HG03354 (cell line): Measurements from ENCODE around the gene KIFAP3.
"Not testable (repeated sequence)": the region's sequence is repeated elsewhere in the genome, so short reads cannot be mapped to it uniquely, and the experiment has no call there.

Experiments
- ATAC-seq: cut with Tn5 transposase; IDR thresholded peaks from one replicate; pipeline ENCODE4 v1.9.1; 2021; ENCODE audit warnings: mild to moderate bottlenecking; ENCODE audit not compliant: unreplicated experiment, poor library complexity, severe bottlenecking

Gene KIFAP3

DNA sequence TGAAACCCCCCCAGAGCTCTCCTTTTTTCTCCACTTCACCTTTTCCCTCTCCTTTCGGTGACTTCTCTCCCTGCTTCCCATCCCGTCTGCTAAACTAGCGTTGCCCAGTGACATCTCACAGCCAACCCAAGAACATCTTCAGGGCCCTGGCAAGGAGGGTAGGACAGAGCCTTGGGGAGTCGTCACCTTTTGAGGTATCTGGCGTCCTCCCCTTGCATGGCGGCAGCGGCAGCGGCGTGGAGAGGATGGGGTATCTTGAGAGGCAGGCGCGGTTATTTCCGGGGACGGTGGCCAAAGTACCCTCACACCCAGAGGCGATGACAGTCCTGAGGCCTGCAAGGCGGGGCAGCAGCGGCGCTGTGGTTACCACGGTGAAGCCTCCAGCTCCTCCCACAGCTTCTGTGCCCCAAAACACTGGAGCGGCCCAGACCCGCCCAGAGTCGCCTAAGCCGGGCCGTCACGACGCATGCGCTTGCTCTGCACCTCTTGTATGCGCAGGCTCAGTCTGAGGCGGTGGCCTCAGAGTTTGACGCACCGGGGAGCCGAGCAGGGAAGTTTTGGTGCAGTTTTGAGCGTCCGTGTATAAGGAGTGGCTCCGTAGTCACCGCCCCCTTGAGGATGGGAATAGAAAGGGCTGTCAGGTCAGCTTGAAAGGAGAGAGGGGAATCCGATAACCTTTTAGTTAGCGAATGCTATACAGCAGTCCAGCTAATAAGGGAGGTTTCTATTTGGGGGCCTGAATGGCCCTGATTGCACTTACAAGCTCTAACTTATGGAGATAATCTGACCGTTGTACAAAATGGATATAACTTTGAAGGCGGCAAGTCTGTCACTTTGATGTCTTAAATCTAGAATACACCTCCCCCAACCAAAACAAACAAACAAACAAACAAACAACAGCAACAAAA lies at the start of gene KIFAP3:
KIFAP3 (minus strand) TSS at position 446 of the 908 bp plus-strand sequence; CDS start at position 218, 228 bp downstream.
- peak; percentile 99 for ATAC-seq

DNA sequence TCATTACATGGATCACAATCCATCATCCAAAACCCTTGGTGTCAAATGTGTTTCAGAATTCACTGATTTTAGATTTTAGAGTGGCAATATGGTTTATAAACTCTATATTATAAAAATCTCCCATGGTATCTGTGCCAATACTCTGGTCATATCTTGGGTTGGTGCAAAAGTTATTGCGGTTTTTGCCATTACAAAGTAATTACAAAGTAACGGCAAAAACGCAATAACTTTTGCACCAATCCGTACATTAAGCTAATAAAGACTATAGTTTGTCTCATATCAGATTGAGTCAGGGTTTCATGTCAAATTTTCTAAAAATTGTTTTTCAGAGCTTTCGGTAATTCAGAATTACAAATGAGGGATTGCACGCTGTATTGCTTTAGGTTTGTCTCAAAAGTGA lies 47.9 kb upstream of the KIFAP3 start:
- no peak for ATAC-seq

DNA sequence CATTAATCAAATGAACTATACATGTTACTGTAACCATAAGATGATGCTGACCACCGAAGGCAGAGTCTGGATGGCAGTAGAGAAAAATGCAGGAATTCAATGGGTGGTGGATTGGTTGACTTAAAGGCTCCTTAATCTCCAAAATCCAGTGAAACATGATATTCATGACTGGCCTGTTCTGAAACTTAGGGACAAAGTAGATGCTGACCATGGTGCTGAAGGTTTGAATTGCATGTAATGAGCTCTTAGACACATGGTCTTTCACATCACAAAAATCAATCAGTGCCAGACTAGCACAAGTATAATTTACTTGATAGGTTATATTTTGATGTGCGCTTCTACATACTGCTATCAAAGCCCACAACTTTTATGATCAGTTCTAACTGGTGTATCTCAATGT lies 40.4 kb upstream of the KIFAP3 start:
- ATAC-seq, result no peak

DNA sequence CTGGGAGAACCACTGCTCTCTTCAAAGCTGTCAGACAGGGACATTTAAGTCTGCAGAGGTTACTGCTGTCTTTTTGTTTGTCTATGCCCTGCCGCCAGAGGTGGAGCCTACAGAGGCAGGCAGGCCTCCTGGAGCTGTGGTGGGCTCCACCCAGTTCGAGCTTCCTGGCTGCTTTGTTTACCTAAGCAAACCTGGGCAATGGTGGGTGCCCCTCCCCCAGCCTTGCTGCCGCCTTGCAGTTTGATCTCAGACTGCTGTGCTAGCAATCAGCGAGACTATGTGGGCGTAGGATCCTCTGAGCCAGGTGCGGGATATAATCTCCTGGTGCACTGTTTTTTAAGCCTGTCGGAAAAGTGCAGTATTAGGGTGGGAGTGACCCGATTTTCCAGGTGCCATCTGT lies 38.6 kb upstream of the KIFAP3 start:
- ATAC-seq, result not testable (repeated sequence)

DNA sequence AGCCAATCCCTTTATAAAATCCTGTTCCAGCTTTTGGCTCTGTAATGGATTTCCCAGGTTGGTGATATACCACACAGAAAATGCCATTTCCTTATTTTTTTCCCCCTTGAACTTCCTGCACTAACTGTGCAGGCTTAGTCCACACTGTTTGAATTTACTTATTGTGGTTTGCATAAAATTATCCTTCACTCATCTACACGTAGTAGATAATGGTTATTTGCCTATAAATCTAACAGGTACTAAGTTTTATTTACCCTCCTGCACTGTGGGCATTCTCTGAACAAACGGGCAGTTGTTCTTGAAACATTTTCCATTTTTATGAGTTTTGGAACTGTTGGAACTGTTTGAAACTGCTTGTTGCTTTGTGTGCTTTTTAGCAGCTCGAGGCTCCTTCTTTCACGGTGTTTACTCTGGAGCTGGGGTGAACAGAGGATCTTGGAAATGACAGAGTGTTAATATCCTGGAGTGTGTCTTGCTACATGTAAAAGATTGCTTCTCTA lies 23.0 kb upstream of the KIFAP3 start:
- no peak for ATAC-seq

DNA sequence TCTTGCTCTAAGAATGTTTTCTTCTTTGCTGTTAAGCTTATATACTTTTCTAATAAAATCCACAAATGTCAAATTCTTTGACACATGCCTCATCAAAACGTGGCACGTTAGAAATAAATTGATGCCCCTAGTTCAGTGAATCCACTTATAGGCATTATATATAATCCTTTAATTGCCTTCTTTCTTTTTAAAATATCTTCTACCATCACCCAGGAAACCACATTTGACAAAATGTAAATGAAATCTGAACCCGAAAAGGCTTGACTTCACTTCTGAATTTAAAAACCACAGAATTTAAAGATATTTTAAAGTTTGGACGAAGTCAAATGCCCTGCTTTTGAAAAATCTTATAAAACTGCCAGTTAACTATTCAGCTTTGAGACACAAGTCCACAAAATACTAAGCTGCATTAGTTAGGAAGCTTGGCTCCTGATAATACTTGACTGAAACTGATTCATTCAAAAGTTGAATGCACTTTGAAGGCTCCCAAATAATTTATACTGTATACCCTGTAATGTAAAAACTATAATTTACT lies 22.4 kb upstream of the KIFAP3 start:
- ATAC-seq, result no peak

DNA sequence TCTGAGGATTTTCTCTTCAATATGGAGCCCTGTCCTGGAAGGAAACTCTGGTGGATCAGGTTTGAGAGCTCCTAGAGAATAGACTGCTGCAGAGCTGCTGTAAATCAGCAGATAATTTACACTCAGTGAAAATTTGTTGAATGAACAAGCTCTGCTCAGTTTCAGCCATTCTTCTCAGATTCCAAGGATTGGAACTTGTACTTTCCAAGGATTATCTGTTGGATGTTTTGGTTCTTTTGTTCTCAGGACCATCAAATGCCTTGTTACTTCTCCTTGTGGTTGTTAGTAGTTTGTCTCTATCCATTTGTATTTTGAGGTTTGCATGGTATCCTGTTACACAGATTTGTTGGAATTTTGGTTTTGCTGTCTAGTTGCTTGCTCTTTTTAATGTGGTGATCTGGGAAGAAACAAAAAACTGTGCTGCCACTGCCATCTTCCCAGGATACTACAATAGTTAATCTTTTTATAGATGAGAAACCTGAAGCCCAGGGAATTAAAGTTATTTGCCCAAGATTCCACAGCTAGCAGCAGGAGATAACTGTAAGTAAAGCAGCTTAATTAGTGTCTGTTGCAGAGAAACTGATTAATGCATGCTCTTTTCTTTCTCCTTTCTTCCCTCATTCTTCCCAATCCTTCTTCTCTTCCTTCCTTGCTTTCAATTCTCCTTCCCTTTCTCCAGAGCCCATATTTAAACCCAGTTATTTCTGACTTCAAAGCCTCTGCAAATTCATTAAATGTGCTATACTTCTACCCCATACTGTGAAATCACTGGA lies 21.7 kb upstream of the KIFAP3 start:
- no peak for ATAC-seq

DNA sequence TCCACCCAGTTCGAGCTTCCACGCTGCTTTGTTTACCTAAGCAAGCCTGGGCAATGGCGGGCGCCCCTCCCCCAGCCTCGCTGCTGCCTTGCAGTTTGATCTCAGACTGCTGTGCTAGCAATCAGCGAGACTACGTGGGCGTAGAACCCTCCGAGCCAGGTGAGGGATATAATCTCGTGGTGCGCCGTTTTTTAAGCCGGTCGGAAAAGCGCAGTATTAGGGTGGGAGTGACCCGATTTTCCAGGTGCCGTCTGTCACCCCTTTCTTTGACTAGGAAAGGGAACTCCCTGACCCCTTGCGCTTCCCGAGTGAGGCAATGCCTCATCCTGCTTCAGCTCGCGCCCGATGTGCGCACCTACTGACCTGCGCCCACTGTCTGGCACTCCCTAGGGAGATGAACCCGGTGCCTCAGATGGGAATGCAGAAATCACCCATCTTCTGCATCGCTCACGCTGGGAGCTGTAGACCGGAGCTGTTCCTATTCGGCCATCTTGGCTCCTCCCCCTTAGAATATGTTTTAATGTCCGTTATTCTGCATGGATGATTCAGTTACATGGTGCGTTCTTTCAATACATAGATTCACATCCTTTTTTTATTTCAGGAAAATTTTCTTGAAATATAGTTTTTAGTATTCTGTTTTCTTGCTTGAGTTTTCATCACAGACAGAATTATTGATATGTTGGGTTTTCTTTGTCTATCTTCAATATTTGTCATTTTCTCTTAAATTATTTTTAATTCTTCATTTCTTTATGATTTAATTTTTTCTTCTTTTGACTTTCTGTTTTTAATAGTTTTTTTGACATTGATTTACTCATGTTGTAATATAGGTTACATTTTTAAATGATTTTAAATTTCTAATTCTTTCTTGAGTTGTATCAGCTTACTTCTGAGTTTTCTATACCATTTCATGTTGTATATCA lies 20.5 kb upstream of the KIFAP3 start:
- not testable (repeated sequence) for ATAC-seq

DNA sequence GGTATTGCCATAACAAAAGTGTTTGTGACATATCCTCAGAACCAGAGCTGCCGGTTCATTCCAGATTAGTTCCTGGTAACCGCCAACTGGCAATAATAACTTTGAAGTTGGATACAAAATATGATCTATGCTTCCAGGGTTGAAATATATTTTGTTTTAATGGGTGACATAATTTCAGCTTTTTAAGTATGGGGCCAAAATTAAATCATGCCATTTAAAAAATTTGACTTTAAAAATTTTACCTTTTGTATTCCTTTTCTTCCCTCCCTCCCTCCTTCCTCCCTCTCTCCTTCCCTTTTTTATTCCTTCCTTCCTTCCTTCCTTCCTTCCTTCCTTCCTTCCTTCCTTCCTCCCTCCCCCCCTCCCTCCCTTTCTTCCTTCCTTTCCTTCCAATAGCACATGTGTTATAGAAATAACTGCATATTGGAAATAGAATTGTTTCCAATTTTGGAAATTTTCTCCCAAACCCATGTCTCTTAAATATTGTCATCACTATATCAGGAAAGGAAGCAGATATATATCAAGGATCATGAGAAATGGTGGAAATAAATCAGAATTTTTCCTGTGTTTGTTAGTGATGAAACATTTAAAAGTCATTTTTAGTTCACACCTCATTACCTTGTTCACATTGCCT lies 12.0 kb upstream of the KIFAP3 start:
- no peak for ATAC-seq

DNA sequence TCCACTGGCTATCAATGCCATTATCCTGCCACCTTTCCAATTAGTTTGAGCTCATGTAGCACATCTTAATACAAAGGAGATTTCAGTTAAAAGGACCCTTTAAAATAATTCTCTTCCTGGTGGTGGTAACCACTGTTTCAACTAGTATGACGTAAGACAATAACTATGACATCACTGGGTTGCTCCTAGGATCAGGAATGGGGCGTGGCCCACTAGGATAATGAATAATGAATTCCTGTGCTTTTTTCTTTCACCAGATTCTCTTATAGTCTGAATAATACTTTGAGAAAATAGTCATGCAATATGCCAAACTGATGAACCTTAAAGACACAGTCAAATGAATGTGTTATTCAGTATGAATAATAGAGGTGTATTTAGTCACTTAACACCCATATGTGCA lies 10.6 kb upstream of the KIFAP3 start:
- ATAC-seq, result no peak

DNA sequence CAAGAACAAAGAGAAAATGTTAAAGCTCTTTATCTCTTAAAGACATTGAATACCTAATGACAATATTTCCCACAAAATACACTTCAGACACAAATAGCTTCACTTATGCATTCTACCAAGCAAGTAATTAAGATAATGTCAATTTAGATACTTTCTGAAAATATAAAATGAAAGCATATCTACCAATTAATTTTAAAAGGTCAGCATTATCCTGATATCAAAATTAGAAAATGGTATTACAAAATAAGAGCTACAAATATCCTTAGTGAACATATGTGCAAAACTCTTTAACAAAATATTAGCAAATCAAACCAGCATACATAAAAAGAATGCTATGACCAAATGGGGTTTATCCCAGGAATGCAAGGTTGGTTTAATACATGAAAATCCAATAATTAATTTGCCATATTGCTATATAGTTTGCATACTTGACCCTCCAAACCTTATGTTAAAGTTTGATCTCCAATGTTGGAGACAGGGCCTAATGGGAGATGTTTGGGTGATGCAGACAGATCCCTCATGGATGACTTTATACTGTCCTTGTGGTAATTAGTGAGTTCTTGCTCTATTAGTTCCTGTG lies 4.2 kb upstream of the KIFAP3 start:
- no peak for ATAC-seq

DNA sequence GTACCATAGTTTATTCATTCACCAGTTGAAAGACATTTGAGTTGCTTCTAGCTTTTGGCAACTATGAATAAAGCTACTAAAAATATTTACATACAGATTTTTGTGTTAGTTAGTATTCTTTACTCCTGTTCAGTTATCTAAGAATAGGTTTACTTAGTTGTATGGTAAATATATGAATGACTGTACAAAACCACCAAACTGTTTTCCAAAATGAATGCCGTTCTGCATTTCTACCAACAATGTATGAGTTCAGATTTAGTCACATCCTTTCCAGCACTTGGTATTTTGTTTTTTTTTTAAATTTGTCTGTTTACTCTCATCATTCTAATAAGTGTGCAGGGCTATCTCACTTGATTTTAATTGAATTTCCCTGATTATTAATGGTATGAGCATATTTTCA lies 3.4 kb upstream of the KIFAP3 start:
- no peak for ATAC-seq

DNA sequence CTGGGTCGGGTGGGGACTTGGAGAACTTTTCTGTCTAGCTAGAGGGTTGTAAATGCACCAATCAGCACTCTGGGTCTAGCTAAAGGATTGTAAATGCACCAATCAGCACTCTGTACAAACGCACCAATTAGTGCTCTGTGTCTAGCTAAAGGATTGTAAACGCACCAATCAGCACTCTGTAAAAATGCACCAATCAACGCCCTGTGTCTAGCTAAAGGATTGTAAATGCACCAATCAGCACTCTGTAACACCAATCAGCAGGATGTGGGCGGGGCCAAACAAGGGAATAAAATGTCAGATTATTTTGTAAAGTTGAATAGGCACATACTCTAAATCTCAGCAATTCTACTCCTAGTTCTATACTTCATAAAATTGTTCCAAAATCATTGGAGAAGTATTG lies 2.5 kb upstream of the KIFAP3 start:
- ATAC-seq, result not testable (repeated sequence)

DNA sequence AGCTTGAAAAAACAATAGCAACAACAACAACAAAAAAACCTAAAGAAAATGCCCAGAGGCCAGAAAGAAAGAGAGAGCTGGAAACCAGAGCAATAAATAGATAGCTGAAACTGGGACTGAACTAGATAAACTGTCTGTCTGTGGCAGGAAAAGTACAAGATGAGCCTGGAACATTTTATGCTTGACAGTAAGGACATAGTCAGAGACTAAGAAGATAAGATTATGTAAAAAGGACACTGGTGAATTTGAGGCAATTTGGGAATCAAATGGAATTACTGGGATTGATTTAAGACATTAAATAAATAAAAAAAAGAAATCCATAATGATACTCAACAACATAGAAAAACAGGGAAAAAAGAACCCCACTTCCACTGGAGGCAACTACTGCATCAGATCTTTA lies 1.7 kb upstream of the KIFAP3 start:
- no peak for ATAC-seq

DNA sequence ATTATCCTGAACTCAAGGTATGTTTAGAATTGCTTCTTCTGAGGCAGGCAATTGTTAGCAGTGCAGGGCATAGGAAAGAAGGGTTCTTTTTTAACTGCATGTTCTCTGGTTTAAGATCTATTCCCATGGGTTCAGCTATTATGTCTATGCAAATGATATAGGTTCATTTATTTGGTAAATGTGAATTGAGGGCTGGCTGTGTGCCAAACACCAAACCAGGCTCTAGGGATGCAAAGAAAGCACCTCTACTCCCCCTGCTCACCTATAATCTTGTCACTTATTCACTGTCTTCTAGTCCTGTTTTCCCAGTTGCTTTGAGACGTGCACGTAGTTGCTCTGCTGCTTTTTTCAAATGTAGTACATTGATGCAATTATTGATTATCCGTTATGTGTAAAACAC lies 691 bp upstream of the KIFAP3 start:
- ATAC-seq, result no peak

DNA sequence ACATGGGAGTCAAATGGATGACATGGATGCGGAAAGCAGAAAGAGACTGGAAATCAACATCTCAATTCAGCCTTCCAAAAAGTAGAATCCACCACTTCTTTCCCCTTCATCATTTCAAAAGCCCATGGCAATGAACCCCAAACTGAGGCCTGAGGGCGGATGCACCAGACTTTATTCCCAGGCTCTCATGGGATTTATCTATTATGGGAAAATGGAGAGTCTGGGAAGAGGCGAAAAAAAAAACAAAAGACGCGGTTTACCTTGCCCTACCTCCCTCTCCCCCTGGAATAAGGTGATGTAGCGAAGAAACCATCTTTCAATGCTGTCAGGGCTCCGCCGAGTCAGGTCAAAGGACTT lies 624 bp downstream of the KIFAP3 start:
- no peak for ATAC-seq

DNA sequence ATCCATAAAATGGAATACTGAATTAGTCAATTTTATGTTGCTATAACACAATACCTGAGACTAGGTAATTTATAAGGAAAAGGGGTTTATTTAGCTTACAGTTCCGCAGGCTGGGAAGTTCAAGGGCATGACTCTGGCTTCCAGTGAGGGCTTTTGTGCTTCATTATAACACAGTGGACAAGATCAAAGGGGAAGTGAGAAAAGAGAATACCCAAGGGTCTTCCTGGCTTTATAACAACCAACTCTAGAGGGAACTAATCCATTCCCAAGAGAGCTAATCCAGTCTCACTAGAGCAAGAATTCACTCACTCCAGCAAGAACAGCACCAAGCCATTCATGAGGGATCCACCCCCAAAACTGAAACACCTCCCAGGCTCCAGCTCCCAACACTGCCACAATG lies 3.1 kb downstream of the KIFAP3 start:
- no peak for ATAC-seq

DNA sequence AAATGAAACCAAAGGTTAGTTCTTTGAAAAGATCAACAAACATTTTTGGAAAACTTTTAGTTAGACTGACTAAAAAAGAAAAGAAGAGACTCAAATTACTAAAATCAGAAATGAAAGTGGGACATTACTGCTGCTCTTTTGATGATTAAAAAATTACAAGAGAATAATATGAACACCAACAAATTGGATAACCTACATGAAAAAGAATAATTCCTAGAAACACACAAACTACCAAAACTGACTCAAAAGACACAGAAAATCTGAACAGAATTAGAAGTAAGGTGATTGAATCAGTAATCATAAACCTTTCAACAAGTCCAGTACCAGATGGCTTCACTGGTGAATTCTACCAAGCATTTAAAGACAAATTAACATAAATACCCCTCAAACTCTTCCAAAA lies 5.6 kb downstream of the KIFAP3 start:
- no peak for ATAC-seq
